T-cell (primary cell): ENCODE results near the gene A1CF. TPM values are rescaled to one million over a fixed set of nuclear protein-coding genes. Genes with fewer than 3 reads are reported as not detected.
"Not testable (repeated sequence)": the region's sequence is repeated elsewhere in the genome, so short reads cannot be mapped to it uniquely, and the experiment has no call there.

Experiments used
- ATAC-seq, 4 experiments: fragments of 200-7000 bp in 3 of 4; fragments of 150-1000 bp in 1 of 4; cut with Tn5 transposase; replicated peaks in 1 of 4; 1 replicate in 3 of 4; 2 replicates in 1 of 4; pipeline ENCODE4 v1.10.0; 2021; ENCODE audit warnings: moderate library complexity in 3 of 4, mild to moderate bottlenecking in 2 of 4, moderate number of reproducible peaks in 1 of 4
- CTCF ChIA-PET, 2 donors: fragments of 300-600 bp; sonication (Branson Sonifier 250); formaldehyde crosslinking; loops; one replicate each; lab custom pipeline; 2022; ENCODE audit warnings: antibody characterized with exemption in 2 of 2; lab: Charles Lee
- POLR2A ChIA-PET, 2 donors: fragments of 300-600 bp; sonication (Branson Sonifier 250); formaldehyde crosslinking; loops; one replicate each; lab custom pipeline; 2022; ENCODE audit warnings: antibody characterized with exemption in 2 of 2; lab: Charles Lee
- DNase-seq, 35 experiments: peaks; one replicate each; pipeline versions ENCODE4 v3.0.0 to v3.0.0-alpha.2; 2013 to 2023
- H3K27ac ChIP-seq: one replicate; pipeline ENCODE4 v1.5.1; 2013; ENCODE audit warnings: low read length
- H3K27me3 ChIP-seq, 2 experiments: replicated peaks in 1 of 2; 1 replicate in 1 of 2; 2 replicates in 1 of 2; pipeline versions ENCODE4 v1.6.1 to v1.7.0; 2013; ENCODE audit warnings: low read length in 1 of 2, mixed read lengths in 1 of 2; ENCODE audit not compliant: control insufficient read depth in 2 of 2, insufficient read depth in 2 of 2; ENCODE audit errors: extremely low read depth in 1 of 2
- H3K36me3 ChIP-seq, 2 donors: 1 replicate in 1 of 2; 2 replicates in 1 of 2; pipeline versions ENCODE4 v1.6.1 to v1.7.0; 2013; ENCODE audit warnings: low read length in 1 of 2; ENCODE audit not compliant: control insufficient read depth in 2 of 2, insufficient read depth in 1 of 2; ENCODE audit errors: extremely low read depth in 1 of 2
- H3K4me1 ChIP-seq, 2 experiments: 1 replicate in 1 of 2; 2 replicates in 1 of 2; pipeline versions ENCODE4 v1.6.1 to v1.7.0; 2013; ENCODE audit warnings: low read length in 2 of 2, mixed read lengths in 1 of 2; ENCODE audit not compliant: insufficient read depth in 2 of 2, control insufficient read depth in 1 of 2; ENCODE audit errors: extremely low read depth in 1 of 2
- H3K4me3 ChIP-seq, 2 donors: 1 replicate in 1 of 2; 2 replicates in 1 of 2; pipeline versions ENCODE4 v1.5.1 to v1.7.0; 2013; ENCODE audit warnings: mild to moderate bottlenecking in 2 of 2, low read length in 1 of 2, moderate library complexity in 1 of 2; ENCODE audit not compliant: control insufficient read depth in 1 of 2; ENCODE audit errors: extremely low read depth in 1 of 2
- H3K9me3 ChIP-seq: 2 replicates; pipeline ENCODE4 v1.7.0; 2013
- H3K27ac Mint-ChIP-seq, 2 donors: one replicate each; pipeline ENCODE4 v1.8.0; 2020 to 2021; ENCODE audit warnings: mild to moderate bottlenecking in 2 of 2, mixed read lengths in 2 of 2
- H3K27me3 Mint-ChIP-seq, 2 donors: one replicate each; pipeline ENCODE4 v1.8.0; 2021 to 2022; ENCODE audit warnings: mixed read lengths in 2 of 2
- H3K36me3 Mint-ChIP-seq: one replicate; pipeline ENCODE4 v1.8.0; 2021; ENCODE audit warnings: mixed read lengths
- H3K4me1 Mint-ChIP-seq, 3 donors: one replicate each; pipeline ENCODE4 v1.8.0; 2020 to 2022; ENCODE audit warnings: mixed read lengths in 3 of 3, mild to moderate bottlenecking in 1 of 3
- H3K4me3 Mint-ChIP-seq, 3 donors: one replicate each; pipeline ENCODE4 v1.8.0; 2020 to 2022; ENCODE audit warnings: mild to moderate bottlenecking in 3 of 3, mixed read lengths in 3 of 3, moderate library complexity in 3 of 3
- H3K9me3 Mint-ChIP-seq, 3 donors: one replicate each; pipeline ENCODE4 v1.8.0; 2020 to 2022; ENCODE audit warnings: mixed read lengths in 3 of 3
- WGBS: methylation state at CpG from one replicate; pipeline ENCODE4 v1.1.5; 2013; ENCODE audit warnings: missing lambda C conversion rate; ENCODE audit not compliant: insufficient coverage; 5-methylcytosine and 5-hydroxymethylcytosine counted together
- total RNA-seq, 35 experiments: library from RNA in 6 of 35; stranded (reverse) in 6 of 35; fragments of 120-200 nt in 1 of 35; gene quantifications; one replicate each; pipeline versions ENCODE4 v1.2.1 to v1.2.4 and lab custom pipeline; 2013 to 2026

The A1CF gene
- total RNA-seq, 5 donors from 2014 or later (not counting 1 experiment from before 2014, with no cell fraction given), result 0.07 to 0.28 (median 0.23) TPM; not detected in 2

- no peak overlapping the region for H3K4me3 ChIP-seq
- DNase-seq, result no peak
- no peak overlapping the region for H3K27ac Mint-ChIP-seq
- WGBS, result no CpG with 5 or more reads among the region's 1 CpG
- H3K36me3 Mint-ChIP-seq, result no peaks in the 10 kb centered on the region
- no peak overlapping the region for H3K4me3 Mint-ChIP-seq
- no peak for ATAC-seq
- no peaks in the 10 kb centered on the region for H3K27me3 ChIP-seq
- H3K27ac ChIP-seq, result no peak overlapping the region
- H3K9me3 Mint-ChIP-seq, result no peaks in the 10 kb centered on the region
- CTCF ChIA-PET, result no interaction called here
- no peaks in the 10 kb centered on the region for H3K4me1 Mint-ChIP-seq
- H3K36me3 ChIP-seq, result no peaks in the 10 kb centered on the region
- POLR2A ChIA-PET, result no interaction called here
- peaks cover 17 to 22% of the 10 kb centered on the region in 2 donors for H3K27me3 Mint-ChIP-seq
- H3K4me1 ChIP-seq, result no peaks in the 10 kb centered on the region
- no peaks in the 10 kb centered on the region for H3K9me3 ChIP-seq
These were observed 85.8 kb downstream of the A1CF start for GRCh38 chr10:50799595-50799994.

- peaks cover 24 to 25% of the 10 kb centered on the region in 2 donors for H3K27me3 Mint-ChIP-seq
- no peaks in the 10 kb centered on the region for H3K36me3 ChIP-seq
- peaks cover 0 to 2% of the 10 kb centered on the region in 2 experiments for H3K4me1 ChIP-seq
- DNase-seq (no peak), ATAC-seq (no peak)
- H3K36me3 Mint-ChIP-seq, result no peaks in the 10 kb centered on the region
- H3K4me3 Mint-ChIP-seq, result no peak overlapping the region
- WGBS, result 60% methylated on average over 2 of the region's 3 CpGs
- H3K27ac ChIP-seq, result no peak overlapping the region
- POLR2A ChIA-PET, result no interaction called here
- H3K27me3 ChIP-seq, result no peaks in the 10 kb centered on the region
- H3K27ac Mint-ChIP-seq, result no peak overlapping the region
- no peaks in the 10 kb centered on the region for H3K9me3 ChIP-seq
- H3K4me1 Mint-ChIP-seq, result no peaks in the 10 kb centered on the region
- H3K9me3 Mint-ChIP-seq, result no peaks in the 10 kb centered on the region
- CTCF ChIA-PET, result interaction anchor here in 1 of 2 donors (0.6 kb wide), 1 partner anchor 25 kb away, joined by 3 read pairs; no protein-coding TSS in a partner anchor
- H3K4me3 ChIP-seq, result no peak overlapping the region
These were observed 87.1 kb downstream of the A1CF start for GRCh38 chr10:50798297-50798696.

GRCh38 chr10:50796693-50797092 is 88.7 kb downstream of the A1CF start:
- no peak for ATAC-seq
- no peak for DNase-seq
- ChIA-PET CTCF (no interaction called here), POLR2A (no interaction called here)
- H3K36me3 Mint-ChIP-seq, result no peaks in the 10 kb centered on the region
- Histone ChIP-seq H3K4me1 (peaks cover 0 to 2% of the 10 kb centered on the region in 2 experiments), H3K4me3 (no peak overlapping the region), H3K27ac (no peak overlapping the region), H3K36me3 (no peaks in the 10 kb centered on the region), H3K9me3 (no peaks in the 10 kb centered on the region), H3K27me3 (no peaks in the 10 kb centered on the region)
- H3K27ac Mint-ChIP-seq, result no peak overlapping the region
- no peak overlapping the region for H3K4me3 Mint-ChIP-seq
- peaks cover 24 to 25% of the 10 kb centered on the region in 2 donors for H3K27me3 Mint-ChIP-seq
- H3K4me1 Mint-ChIP-seq, result no peaks in the 10 kb centered on the region
- H3K9me3 Mint-ChIP-seq, result no peaks in the 10 kb centered on the region
- WGBS, result no CpG with 5 or more reads among the region's 1 CpG

- Histone ChIP-seq H3K36me3 (no peaks in the 10 kb centered on the region), H3K9me3 (no peaks in the 10 kb centered on the region), H3K27ac (no peak overlapping the region), H3K27me3 (no peaks in the 10 kb centered on the region), H3K4me1 (peaks cover 0 to 2% of the 10 kb centered on the region in 2 experiments), H3K4me3 (no peak overlapping the region)
- ATAC-seq (no peak), DNase-seq (no peak)
- Mint-ChIP-seq H3K27me3 (peaks cover 22% of the 10 kb centered on the region in 2 donors), H3K4me3 (no peak overlapping the region), H3K36me3 (no peaks in the 10 kb centered on the region), H3K27ac (no peak overlapping the region), H3K4me1 (no peaks in the 10 kb centered on the region), H3K9me3 (no peaks in the 10 kb centered on the region)
- ChIA-PET POLR2A (no interaction called here), CTCF (no interaction called here)
These were observed 90.9 kb downstream of the A1CF start for GRCh38 chr10:50794490-50794889.

- H3K36me3 ChIP-seq, result no peaks in the 10 kb centered on the region
- peaks cover 8 to 13% (median 10%) of the 10 kb centered on the region in 3 donors for H3K4me1 Mint-ChIP-seq
- POLR2A ChIA-PET, result no interaction called here
- H3K4me1 ChIP-seq, result peaks cover under 1 to 5% of the 10 kb centered on the region in 2 experiments
- no peak overlapping the region for H3K27ac ChIP-seq
- no peak for DNase-seq
- no peaks in the 10 kb centered on the region for H3K27me3 ChIP-seq
- ATAC-seq, result no peak
- H3K9me3 Mint-ChIP-seq, result peaks cover 0 to 14% (median 2%) of the 10 kb centered on the region in 3 donors
- CTCF ChIA-PET, result no interaction called here
- H3K4me3 ChIP-seq, result no peak overlapping the region
- no peak overlapping the region for H3K27ac Mint-ChIP-seq
- peaks cover 9% of the 10 kb centered on the region for H3K36me3 Mint-ChIP-seq
- H3K27me3 Mint-ChIP-seq, result peaks cover 10 to 17% of the 10 kb centered on the region in 2 donors
- H3K9me3 ChIP-seq, result no peaks in the 10 kb centered on the region
- WGBS, result no CpG with 5 or more reads among the region's 1 CpG
- H3K4me3 Mint-ChIP-seq, result no peak overlapping the region
These were observed 96.2 kb downstream of the A1CF start for GRCh38 chr10:50788951-50789945.

GRCh38 chr10:50787962-50788361 is 97.5 kb downstream of the A1CF start:
- ATAC-seq, H3K9me3 ChIP-seq, H3K4me1 ChIP-seq, H3K27me3 ChIP-seq, H3K4me3 ChIP-seq, H3K36me3 ChIP-seq, POLR2A ChIA-PET, H3K36me3 Mint-ChIP-seq, H3K27ac Mint-ChIP-seq, H3K27ac ChIP-seq, CTCF ChIA-PET, H3K4me3 Mint-ChIP-seq: not testable (repeated sequence)
- Mint-ChIP-seq H3K4me1 (peaks cover 8 to 13% (median 10%) of the 10 kb centered on the region in 3 donors), H3K27me3 (peaks cover 7 to 11% of the 10 kb centered on the region in 2 donors), H3K9me3 (peaks cover 0 to 14% (median 2%) of the 10 kb centered on the region in 3 donors)
- WGBS, result no CpG with 5 or more reads among the region's 5 CpGs
- peak in 1 of 35 experiments; percentile 0 for DNase-seq
